HG02870 (cell line): ENCODE results near the gene FAM120A.

ENCODE experiments used
- ATAC-seq: cut with Tn5 transposase; IDR thresholded peaks from one replicate; pipeline ENCODE4 v1.9.1; 2021; ENCODE audit warnings: mild to moderate bottlenecking, moderate library complexity; ENCODE audit not compliant: unreplicated experiment

FAM120A gene

GRCh38 chr9:93577078-93577974, 125.8 kb downstream of the FAM120A start:
- no peak for ATAC-seq

- ATAC-seq: no peak
Observed at GRCh38 chr9:93577975-93578682, 126.6 kb downstream of the FAM120A start.

GRCh38 chr9:93578844-93579243, 127.4 kb downstream of the FAM120A start:
- ATAC-seq: no peak

GRCh38 chr9:93579711-93580516, 128.4 kb downstream of the FAM120A start:
- ATAC-seq: no peak

GRCh38 chr9:93580654-93581380, 129.3 kb downstream of the FAM120A start:
- ATAC-seq: no peak

- no peak for ATAC-seq
Observed at GRCh38 chr9:93582115-93582514, 130.6 kb downstream of the FAM120A start.

GRCh38 chr9:93582550-93582949, 131.1 kb downstream of the FAM120A start:
- ATAC-seq: no peak

GRCh38 chr9:93585259-93585658, 133.8 kb downstream of the FAM120A start:
- no peak for ATAC-seq

- ATAC-seq: no peak
Observed at GRCh38 chr9:93585695-93586094, 134.2 kb downstream of the FAM120A start.

GRCh38 chr9:93586290-93587057, 135.0 kb downstream of the FAM120A start:
- ATAC-seq: no peak

GRCh38 chr9:93587284-93587650, 135.8 kb downstream of the FAM120A start:
- ATAC-seq: no peak

- no peak for ATAC-seq
Observed at GRCh38 chr9:93587651-93588347, 136.3 kb downstream of the FAM120A start.

GRCh38 chr9:93588641-93589609, 137.4 kb downstream of the FAM120A start:
- no peak for ATAC-seq

- ATAC-seq: no peak
Observed at GRCh38 chr9:93589688-93590087, 138.2 kb downstream of the FAM120A start.

GRCh38 chr9:93590609-93591234, 139.2 kb downstream of the FAM120A start:
- no peak for ATAC-seq

GRCh38 chr9:93591301-93592007, 140.0 kb downstream of the FAM120A start:
- no peak for ATAC-seq

GRCh38 chr9:93592008-93592642, 140.6 kb downstream of the FAM120A start:
- ATAC-seq: no peak
